GM23248 (cell line): ENCODE measurements around the gene HSP90AB1. TPM values are rescaled to one million over a fixed set of nuclear protein-coding genes. Genes with fewer than 3 reads are reported as not detected.
A peak's percentile ranks its signal among the peaks of the same experiment; 100 is the strongest.

Experiments
- DNase-seq: peaks from one replicate; pipeline ENCODE4 v3.0.0-alpha.2; 2015
- H2AFZ ChIP-seq: fragments of 200-600 bp; sonication (generic); 2 replicates; pipeline ENCODE4 v1.6.1; 2016; ENCODE audit warnings: antibody characterized with exemption
- H3F3A ChIP-seq: fragments of 200-600 bp; sonication (generic); 2 replicates; pipeline ENCODE4 v1.6.1; 2016; ENCODE audit warnings: mild to moderate bottlenecking, antibody characterized with exemption, mixed run types; ENCODE audit not compliant: insufficient read depth
- H3K27ac ChIP-seq: fragments of 200-600 bp; sonication (generic); 2 replicates; pipeline ENCODE4 v1.5.1; 2016; ENCODE audit warnings: mild to moderate bottlenecking
- H3K27me3 ChIP-seq: fragments of 200-600 bp; sonication (generic); replicated peaks from 2 replicates; pipeline ENCODE4 v1.6.1; 2016; ENCODE audit warnings: mild to moderate bottlenecking; ENCODE audit not compliant: insufficient read depth
- H3K36me3 ChIP-seq: fragments of 200-600 bp; sonication (generic); 2 replicates; pipeline ENCODE4 v1.6.1; 2016; ENCODE audit warnings: low read depth, mild to moderate bottlenecking
- H3K4me1 ChIP-seq: fragments of 200-600 bp; sonication (generic); 2 replicates; pipeline ENCODE4 v1.6.1; 2016; ENCODE audit warnings: mild to moderate bottlenecking; ENCODE audit not compliant: insufficient read depth
- H3K4me2 ChIP-seq: fragments of 200-600 bp; sonication (generic); one replicate; pipeline ENCODE4 v1.6.1; 2016; ENCODE audit warnings: mild to moderate bottlenecking; ENCODE audit not compliant: unreplicated experiment
- H3K4me3 ChIP-seq: fragments of 200-600 bp; sonication (generic); 2 replicates; pipeline ENCODE4 v1.5.1; 2016; ENCODE audit warnings: mild to moderate bottlenecking
- H3K79me2 ChIP-seq: fragments of 200-600 bp; sonication (generic); 2 replicates; pipeline ENCODE4 v1.6.1; 2016; ENCODE audit warnings: mild to moderate bottlenecking; ENCODE audit not compliant: insufficient read depth
- H3K9ac ChIP-seq: fragments of 200-600 bp; sonication (generic); 2 replicates; pipeline ENCODE4 v1.6.1; 2016; ENCODE audit warnings: mild to moderate bottlenecking
- H3K9me2 ChIP-seq: fragments of 200-600 bp; sonication (generic); 2 replicates; pipeline ENCODE4 v1.6.1; 2016; ENCODE audit warnings: mixed run types, mild to moderate bottlenecking, moderate library complexity; ENCODE audit not compliant: insufficient read depth
- H3K9me3 ChIP-seq: fragments of 200-600 bp; sonication (generic); one replicate; pipeline ENCODE4 v1.6.1; 2017; ENCODE audit warnings: low read depth
- H4K20me1 ChIP-seq: fragments of 200-600 bp; sonication (generic); 2 replicates; pipeline ENCODE4 v1.6.0; 2016; ENCODE audit not compliant: insufficient read depth
- EZH2 ChIP-seq: fragments of 200-600 bp; sonication (generic); IDR thresholded peaks from 2 replicates; pipeline ENCODE4 v1.6.1; 2018; ENCODE audit warnings: antibody characterized with exemption, mild to moderate bottlenecking; ENCODE audit not compliant: insufficient read depth, poor library complexity, severe bottlenecking
- EZH2phosphoT487 ChIP-seq: fragments of 200-600 bp; sonication (generic); IDR thresholded peaks from 2 replicates; pipeline ENCODE4 v1.6.1; 2018; ENCODE audit warnings: antibody characterized with exemption, moderate library complexity, mild to moderate bottlenecking, low read depth; ENCODE audit not compliant: insufficient read depth
- WGBS, 2 experiments: methylation state at CpG; one replicate each; pipeline ENCODE4 v1.1.6; 2015 to 2017; ENCODE audit warnings: low lambda C conversion rate in 2 of 2, low coverage in 1 of 2; ENCODE audit errors: missing lambda C conversion rate in 2 of 2; 5-methylcytosine and 5-hydroxymethylcytosine counted together
- in situ Hi-C: fragments of 300-500 bp; cut with MboI; formaldehyde crosslinking; loops from 2 replicates; pipeline ENCODE4 v1.15.0; 2020
- polyA plus RNA-seq: library from polyadenylated mRNA; unstranded; fragments of >200 nt; fragmentation: Nextera tagmentation; extraction: Ambion mirVana; gene quantifications from 2 replicates; pipeline ENCODE4 v1.2.1, GENCODE V29; 2016
- total RNA-seq: library from RNA; depleted of rRNA; stranded (reverse); fragments of >200 nt; shearing (Covaris generic); gene quantifications from 2 replicates; pipeline ENCODE4 v1.2.3, GENCODE V29; 2014

HSP90AB1 gene
- total and polyA plus RNA-seq, 2 experiments from 2014 or later, result 392 to 732 TPM

- H2AFZ ChIP-seq, result peak overlapping the region; percentile 65; the same call in 1 of the 2 replicates
- H3K9me2 ChIP-seq, result no peaks in the 10 kb centered on the region
- in situ Hi-C loops, result no loop called here
- DNase-seq, result no peak
- peaks cover 29% of the 10 kb centered on the region for H3K27me3 ChIP-seq
- H3K9me3 ChIP-seq, result no peaks in the 10 kb centered on the region
- H3F3A ChIP-seq, result no peaks in the 10 kb centered on the region
- peak overlapping the region; percentile 68 for H3K4me2 ChIP-seq
- H3K36me3 ChIP-seq, result no peaks in the 10 kb centered on the region
- H4K20me1 ChIP-seq, result no peaks in the 10 kb centered on the region
- H3K4me1 ChIP-seq, result no peaks in the 10 kb centered on the region
- no peak overlapping the region for H3K27ac ChIP-seq
- TF ChIP-seq EZH2, result no peak
- H3K4me3 ChIP-seq, result peak overlapping the region; percentile 54
- H3K9ac ChIP-seq, result no peak overlapping the region
- WGBS, 2 experiments, result 77 to 86% methylated on average over 48 to 53 of the region's 59 CpGs
- no peaks in the 10 kb centered on the region for H3K79me2 ChIP-seq
These were observed 28.4 kb downstream of the HSP90AB1 start for GRCh38 chr6:44275271-44275748.

GRCh38 chr6:44275749-44276648, 29.1 kb downstream of the HSP90AB1 start:
- H3K4me3 ChIP-seq, result peak overlapping the region; percentile 54
- no peaks in the 10 kb centered on the region for H3F3A ChIP-seq
- no peaks in the 10 kb centered on the region for H3K4me1 ChIP-seq
- H3K27me3 ChIP-seq, result peaks cover 35% of the 10 kb centered on the region
- no peak for TF ChIP-seq EZH2
- no peak for TF ChIP-seq EZH2phosphoT487
- H3K36me3 ChIP-seq, result no peaks in the 10 kb centered on the region
- no peak overlapping the region for H3K9ac ChIP-seq
- no peaks in the 10 kb centered on the region for H3K9me2 ChIP-seq
- peak; percentile 47 for DNase-seq
- H3K9me3 ChIP-seq, result no peaks in the 10 kb centered on the region
- no peaks in the 10 kb centered on the region for H4K20me1 ChIP-seq
- H2AFZ ChIP-seq, result peak overlapping the region; percentile 65; the same call in 1 of the 2 replicates
- H3K4me2 ChIP-seq, result peak overlapping the region; percentile 68
- H3K27ac ChIP-seq, result no peak overlapping the region
- H3K79me2 ChIP-seq, result no peaks in the 10 kb centered on the region
- 14 to 19% methylated on average over 48 to 86 of the region's 109 CpGs for WGBS, 2 experiments
- in situ Hi-C loops, result no loop called here

GRCh38 chr6:44276667-44277640, 30.1 kb downstream of the HSP90AB1 start:
- no peak overlapping the region for H3K4me2 ChIP-seq
- H3K4me3 ChIP-seq, result no peak overlapping the region
- no peaks in the 10 kb centered on the region for H3F3A ChIP-seq
- no peaks in the 10 kb centered on the region for H3K79me2 ChIP-seq
- H3K36me3 ChIP-seq, result no peaks in the 10 kb centered on the region
- H3K4me1 ChIP-seq, result no peaks in the 10 kb centered on the region
- H2AFZ ChIP-seq, result no peak overlapping the region
- H3K9me3 ChIP-seq, result no peaks in the 10 kb centered on the region
- H4K20me1 ChIP-seq, result no peaks in the 10 kb centered on the region
- H3K27ac ChIP-seq, result no peak overlapping the region
- TF ChIP-seq EZH2 (no peak), EZH2phosphoT487 (no peak)
- in situ Hi-C loops, result no loop called here
- 79 to 80% methylated on average over 21 to 23 of the region's 23 CpGs for WGBS, 2 experiments
- no peaks in the 10 kb centered on the region for H3K9me2 ChIP-seq
- no peak for DNase-seq
- H3K9ac ChIP-seq, result no peak overlapping the region
- H3K27me3 ChIP-seq, result peaks cover 33% of the 10 kb centered on the region

GRCh38 chr6:44277763-44278162, 30.9 kb downstream of the HSP90AB1 start:
- Histone ChIP-seq H3K9me3 (no peaks in the 10 kb centered on the region), H3K4me3 (no peak overlapping the region), H3K36me3 (no peaks in the 10 kb centered on the region), H3K4me2 (no peak overlapping the region), H3K27me3 (peaks cover 25% of the 10 kb centered on the region), H4K20me1 (no peaks in the 10 kb centered on the region), H3K79me2 (no peaks in the 10 kb centered on the region), H2AFZ (no peak overlapping the region), H3K9ac (no peak overlapping the region), H3K27ac (no peak overlapping the region), H3K9me2 (no peaks in the 10 kb centered on the region), H3K4me1 (no peaks in the 10 kb centered on the region), H3F3A (no peaks in the 10 kb centered on the region)
- TF ChIP-seq EZH2phosphoT487 (no peak), EZH2 (no peak)
- DNase-seq, result no peak
- 76 to 78% methylated on average over 7 of the region's 7 CpGs for WGBS, 2 experiments
- in situ Hi-C loops, result no loop called here
